ENCODE measurements around the gene SLFNL1. TPM values are rescaled to one million over a fixed set of nuclear protein-coding genes. Genes with fewer than 3 reads are reported as not detected.

Gene SLFNL1
- total and polyA plus RNA-seq, 5 experiments from 2014 or later: 0.12 to 0.65 (median 0.47) TPM

- Mint-ChIP-seq H3K27ac (peak overlapping the region in 1 of 10 donors; percentile 47), H3K4me3 (no peak overlapping the region), H3K36me3 (peaks cover 6 to 50% (median 29%) of the 10 kb centered on the region in 3 donors), H3K4me1 (peaks cover 23 to 40% (median 28%) of the 10 kb centered on the region in 4 donors), H3K27me3 (no peaks in the 10 kb centered on the region), H3K9me3 (no peaks in the 10 kb centered on the region)
- ATAC-seq (no peak), DNase-seq (no peak)
- POLR2A ChIA-PET: interaction anchor here (1.3 kb wide), 1 partner anchor 21 kb away, joined by 3 read pairs; no protein-coding TSS in a partner anchor
Observed at GRCh38 chr1:40982721-40983120, 38.8 kb downstream of the SLFNL1 start.

- POLR2A ChIA-PET: interaction anchor here (1.3 kb wide), 1 partner anchor 22 kb away, joined by 3 read pairs; no protein-coding TSS in a partner anchor
- H3K27ac Mint-ChIP-seq: peak overlapping the region in 3 of 10 donors; percentile 63 to 97 (median 83)
Observed at GRCh38 chr1:40981691-40982448, 39.7 kb downstream of the SLFNL1 start.

GRCh38 chr1:40980453-40981121 lies 40.9 kb downstream of the SLFNL1 start:
- POLR2A ChIA-PET: interaction anchor here (0.7 to 2.8 kb wide), 8 partner anchors 14 to 1786 kb away, joined by 3 to 28 read pairs (median 4); partner anchors contain the start of genes CITED4, NFYC, P3H1 and PPIE
- DNase-seq: peak; percentile 21 to 78 (median 60)
- peak; percentile 24 to 40 for ATAC-seq
- H3K4me3 Mint-ChIP-seq: peak overlapping the region; percentile 81 to 99 (median 96)
- no peaks in the 10 kb centered on the region for H3K9me3 Mint-ChIP-seq
- H3K4me1 Mint-ChIP-seq: peaks cover 23 to 37% (median 24%) of the 10 kb centered on the region in 4 donors
- peak overlapping the region; percentile 83 to 99 (median 98) for H3K27ac Mint-ChIP-seq
- H3K36me3 Mint-ChIP-seq: peaks cover 6 to 29% (median 12%) of the 10 kb centered on the region in 3 donors
- H3K27me3 Mint-ChIP-seq: no peaks in the 10 kb centered on the region

More at GRCh38 chr1:40981691-40982448, 39.7 kb downstream of the SLFNL1 start:
- ATAC-seq: no peak
- Mint-ChIP-seq H3K27me3 (no peaks in the 10 kb centered on the region), H3K4me1 (peaks cover 23 to 42% (median 28%) of the 10 kb centered on the region in 4 donors), H3K9me3 (no peaks in the 10 kb centered on the region), H3K4me3 (peak overlapping the region in 7 of 10 donors; percentile 2 to 52 (median 43)), H3K36me3 (peaks cover 6 to 42% (median 22%) of the 10 kb centered on the region in 3 donors)
- DNase-seq: no peak

GRCh38 chr1:40980068-40980452 lies 41.5 kb downstream of the SLFNL1 start:
- Mint-ChIP-seq H3K9me3 (no peaks in the 10 kb centered on the region), H3K4me3 (peak overlapping the region; percentile 81 to 99 (median 96)), H3K36me3 (peaks cover 6 to 24% (median 12%) of the 10 kb centered on the region in 3 donors), H3K4me1 (peaks cover 23 to 37% (median 24%) of the 10 kb centered on the region in 4 donors), H3K27me3 (no peaks in the 10 kb centered on the region), H3K27ac (peak overlapping the region; percentile 83 to 99 (median 98))
- peak; percentile 40 to 48 for ATAC-seq
- peak in 1 of 10 donors; percentile 82 for DNase-seq
- POLR2A ChIA-PET: interaction anchor here (0.6 to 2.8 kb wide), 11 partner anchors 13 to 1987 kb away, joined by 3 to 28 read pairs (median 4); partner anchors contain the start of genes CITED4, NFYC, P3H1 and PPIE

- Mint-ChIP-seq H3K27me3 (no peaks in the 10 kb centered on the region), H3K9me3 (no peaks in the 10 kb centered on the region), H3K4me1 (peaks cover 23 to 37% (median 24%) of the 10 kb centered on the region in 4 donors), H3K36me3 (peaks cover 6 to 18% (median 10%) of the 10 kb centered on the region in 3 donors), H3K27ac (peak within 1 kb of the TSS; percentile 83 to 99 (median 98)), H3K4me3 (peak within 1 kb of the TSS; percentile 81 to 99 (median 96))
- ATAC-seq (peak; percentile 88 to 89), DNase-seq (peak; percentile 89 to 98 (median 96))
- POLR2A ChIA-PET: interaction anchor here (0.6 to 2.8 kb wide), 10 partner anchors 13 to 1987 kb away, joined by 3 to 28 read pairs (median 4); partner anchors contain the start of genes CITED4, NFYC, P3H1 and PPIE
Observed at GRCh38 chr1:40979241-40980067, 42.1 kb downstream of the SLFNL1 start, which contains the start of gene CTPS1. Gene CTPS1, plus strand, starts transcription at chr1:40979696. Its CDS starts 3,595 bp downstream, at chr1:40983291.

- H3K9me3 Mint-ChIP-seq: no peaks in the 10 kb centered on the region
- DNase-seq (peak in 3 of 10 donors; percentile 3 to 13 (median 6)), ATAC-seq (no peak)
- peak overlapping the region in 8 of 10 donors; percentile 47 to 98 (median 91) for H3K27ac Mint-ChIP-seq
- peaks cover 20 to 36% (median 24%) of the 10 kb centered on the region in 4 donors for H3K4me1 Mint-ChIP-seq
- H3K27me3 Mint-ChIP-seq: no peaks in the 10 kb centered on the region
- H3K36me3 Mint-ChIP-seq: peaks cover 2 to 12% (median 4%) of the 10 kb centered on the region in 3 donors
- peak overlapping the region; percentile 76 to 89 (median 84) for H3K4me3 Mint-ChIP-seq
- POLR2A ChIA-PET: interaction anchor here (2.1 to 2.8 kb wide), 3 partner anchors 25 to 287 kb away, joined by 10 to 28 read pairs (median 24); partner anchors contain the start of genes CITED4 and NFYC
Observed at GRCh38 chr1:40978886-40979240, 42.7 kb downstream of the SLFNL1 start.

GRCh38 chr1:40977716-40978115 lies 43.8 kb downstream of the SLFNL1 start:
- ATAC-seq (no peak), DNase-seq (no peak)
- POLR2A ChIA-PET: no interaction called here
- Mint-ChIP-seq H3K9me3 (no peaks in the 10 kb centered on the region), H3K27me3 (no peaks in the 10 kb centered on the region), H3K4me1 (peaks cover 20 to 30% (median 23%) of the 10 kb centered on the region in 4 donors), H3K4me3 (peak overlapping the region in 6 of 10 donors; percentile 5 to 81 (median 46)), H3K36me3 (peaks cover 0 to 2% (median 0%) of the 10 kb centered on the region in 3 donors), H3K27ac (peak overlapping the region in 1 of 10 donors; percentile 47)

GRCh38 chr1:40976952-40977690 lies 44.4 kb downstream of the SLFNL1 start:
- Mint-ChIP-seq H3K4me3 (peak overlapping the region in 5 of 10 donors; percentile 15 to 54 (median 38)), H3K27me3 (no peaks in the 10 kb centered on the region), H3K4me1 (peaks cover 19 to 24% (median 21%) of the 10 kb centered on the region in 4 donors), H3K9me3 (no peaks in the 10 kb centered on the region), H3K36me3 (peaks cover 0 to 2% (median 0%) of the 10 kb centered on the region in 3 donors), H3K27ac (peak overlapping the region in 1 of 10 donors; percentile 17)
- ATAC-seq (no peak), DNase-seq (no peak)
- POLR2A ChIA-PET: no interaction called here

GRCh38 chr1:40974945-40975344 lies 46.6 kb downstream of the SLFNL1 start:
- Mint-ChIP-seq H3K4me1 (peaks cover 3 to 6% (median 5%) of the 10 kb centered on the region in 4 donors), H3K36me3 (no peaks in the 10 kb centered on the region), H3K27me3 (no peaks in the 10 kb centered on the region), H3K4me3 (no peak overlapping the region), H3K9me3 (no peaks in the 10 kb centered on the region), H3K27ac (no peak overlapping the region)
- POLR2A ChIA-PET: no interaction called here
- DNase-seq: no peak
- ATAC-seq: no peak

GRCh38 chr1:40973912-40974311 lies 47.6 kb downstream of the SLFNL1 start:
- Mint-ChIP-seq H3K4me3 (no peak overlapping the region), H3K27ac (no peak overlapping the region), H3K4me1 (peaks cover 3 to 4% (median 4%) of the 10 kb centered on the region in 4 donors), H3K36me3 (no peaks in the 10 kb centered on the region), H3K9me3 (no peaks in the 10 kb centered on the region), H3K27me3 (peaks cover 0 to 2% (median 0%) of the 10 kb centered on the region in 5 donors)
- DNase-seq: no peak
- no peak for ATAC-seq
- POLR2A ChIA-PET: no interaction called here

- POLR2A ChIA-PET: no interaction called here
- H3K9me3 Mint-ChIP-seq: no peaks in the 10 kb centered on the region
- peaks cover 0 to 4% (median 0%) of the 10 kb centered on the region in 5 donors for H3K27me3 Mint-ChIP-seq
- no peaks in the 10 kb centered on the region for H3K36me3 Mint-ChIP-seq
- peaks cover 0 to 5% (median 1%) of the 10 kb centered on the region in 4 donors for H3K4me1 Mint-ChIP-seq
- no peak overlapping the region for H3K27ac Mint-ChIP-seq
- H3K4me3 Mint-ChIP-seq: no peak overlapping the region
- no peak for DNase-seq
- no peak for ATAC-seq
Observed at GRCh38 chr1:40971966-40972365, 49.6 kb downstream of the SLFNL1 start.
